GM23338 (cell line): ENCODE measurements around the gene CFAP298. TPM values are rescaled to one million over a fixed set of nuclear protein-coding genes. Genes with fewer than 3 reads are reported as not detected.

ENCODE experiments used
- ETS1 ChIP-seq: IDR thresholded peaks from 2 replicates; pipeline ENCODE4 v1.6.1; 2016; ENCODE audit warnings: antibody characterized with exemption
- EZH2 ChIP-seq: fragments of 200-600 bp; sonication (generic); IDR thresholded peaks from one replicate; pipeline ENCODE4 v1.8.0; 2017; ENCODE audit warnings: antibody characterized with exemption, mild to moderate bottlenecking, low read depth; ENCODE audit not compliant: unreplicated experiment
- EZH2phosphoT487 ChIP-seq: fragments of 200-600 bp; sonication (generic); IDR thresholded peaks from one replicate; pipeline ENCODE4 v1.8.1; 2018; ENCODE audit warnings: antibody characterized with exemption; ENCODE audit not compliant: unreplicated experiment
- JUNB ChIP-seq: IDR thresholded peaks from one replicate; pipeline ENCODE4 v1.6.1; 2016; ENCODE audit warnings: antibody characterized with exemption; ENCODE audit not compliant: unreplicated experiment
- NANOG ChIP-seq: IDR thresholded peaks from 2 replicates; pipeline ENCODE4 v1.6.1; 2016; ENCODE audit warnings: antibody characterized with exemption, borderline replicate concordance
- POLR2AphosphoS5 ChIP-seq: IDR thresholded peaks from 2 replicates; pipeline ENCODE4 v1.6.1; 2016; ENCODE audit warnings: antibody characterized with exemption, low read depth
- REST ChIP-seq: IDR thresholded peaks from one replicate; pipeline ENCODE4 v1.6.1; 2018; ENCODE audit warnings: antibody characterized with exemption; ENCODE audit not compliant: unreplicated experiment
- STAT1 ChIP-seq: IDR thresholded peaks from one replicate; pipeline ENCODE4 v1.6.1; 2016; ENCODE audit warnings: antibody characterized with exemption; ENCODE audit not compliant: unreplicated experiment
- ZNF462 ChIP-seq: fragments of 250-450 bp; sonication (Bioruptor Pico); IDR thresholded peaks from 2 replicates; pipeline ENCODE4 v1.5.0; 2020; ENCODE audit warnings: mild to moderate bottlenecking, moderate library complexity
- polyA plus RNA-seq: library from polyadenylated mRNA; unstranded; fragments of >200 nt; fragmentation: Nextera tagmentation; extraction: Ambion mirVana; gene quantifications from 2 replicates; pipeline ENCODE4 v1.2.1, GENCODE V29; 2016
- total RNA-seq: library from RNA; depleted of rRNA; stranded (reverse); fragments of >200 nt; shearing (Covaris generic); gene quantifications from 2 replicates; pipeline ENCODE4 v1.2.3, GENCODE V29; 2014

The CFAP298 gene
- total and polyA plus RNA-seq, 2 experiments from 2014 or later = 46.6 to 157 TPM

- TF ChIP-seq ZNF462 (CRISPR knock-in tag) = no peak
- no peak for TF ChIP-seq EZH2phosphoT487
- TF ChIP-seq ETS1 = no peak
- no peak for TF ChIP-seq NANOG
- TF ChIP-seq STAT1 = no peak
- no peak for TF ChIP-seq EZH2
- no peak for TF ChIP-seq POLR2AphosphoS5
- no peak for TF ChIP-seq REST
- no peak for TF ChIP-seq JUNB
Observed at GRCh38 chr21:32603131-32603530, 9.0 kb downstream of the CFAP298 start (continued).
